Heart left ventricle (tissue), 16 donors: Measurements from ENCODE around the gene TSR2. TPM values are rescaled to one million over a fixed set of nuclear protein-coding genes. Genes with fewer than 3 reads are reported as not detected.

Source experiments
- ATAC-seq, 4 donors: fragments of 200-7000 bp; cut with Tn5 transposase; one replicate each; pipeline ENCODE4 v1.9.1; 2020 to 2022; ENCODE audit warnings: moderate library complexity in 4 of 4, mild to moderate bottlenecking in 3 of 4, moderate number of reproducible peaks in 1 of 4
- DNase-seq, 5 donors: peaks; one replicate each; pipeline ENCODE4 v3.0.0-alpha.2; 2020
- H3K27ac ChIP-seq, 12 donors: fragments of 200-600 bp; sonication (generic) in 4 of 12; one replicate each; pipeline versions ENCODE4 v1.5.0 to v1.8.0; 2016 to 2022; ENCODE audit warnings: mild to moderate bottlenecking in 2 of 12
- H3K27me3 ChIP-seq, 9 donors: fragments of 200-600 bp; sonication (generic) in 2 of 9; one replicate each; pipeline versions ENCODE4 v1.5.1 to v1.8.0; 2016 to 2022; ENCODE audit warnings: mild to moderate bottlenecking in 3 of 9
- H3K36me3 ChIP-seq, 9 donors: fragments of 200-600 bp; sonication (generic) in 2 of 9; one replicate each; pipeline versions ENCODE4 v1.5.0 to v1.8.0; 2018 to 2022; ENCODE audit warnings: mild to moderate bottlenecking in 2 of 9
- H3K4me1 ChIP-seq, 12 donors: fragments of 200-600 bp; sonication (generic) in 4 of 12; one replicate each; pipeline versions ENCODE4 v1.5.0 to v1.8.0; 2016 to 2022; ENCODE audit warnings: mild to moderate bottlenecking in 3 of 12
- H3K4me3 ChIP-seq, 12 donors: fragments of 200-600 bp; sonication (generic) in 4 of 12; one replicate each; pipeline versions ENCODE4 v1.5.0 to v1.8.0; 2017 to 2022; ENCODE audit warnings: mild to moderate bottlenecking in 9 of 12, moderate library complexity in 4 of 12
- H3K9me3 ChIP-seq, 12 donors: fragments of 200-600 bp; sonication (generic) in 4 of 12; one replicate each; pipeline versions ENCODE4 v1.5.0 to v1.8.0; 2016 to 2022; ENCODE audit warnings: mild to moderate bottlenecking in 1 of 12
- CTCF ChIP-seq, 12 donors: fragments of 200-600 bp; sonication (generic) in 4 of 12; IDR thresholded peaks; one replicate each; pipeline versions ENCODE4 v1.5.0 to v1.8.0; 2018 to 2022; ENCODE audit warnings: antibody characterized with exemption in 12 of 12, mild to moderate bottlenecking in 5 of 12
- POLR2A ChIP-seq, 2 donors: fragments of 450-650 bp; IDR thresholded peaks; one replicate each; pipeline ENCODE4 v1.6.1; 2017; ENCODE audit warnings: antibody characterized with exemption in 2 of 2, mild to moderate bottlenecking in 2 of 2, moderate library complexity in 2 of 2
- WGBS, 4 donors: extraction: QIAGEN DNeasy Blood & Tissue Kit in 2 of 4; methylation state at CpG; one replicate each; pipeline versions ENCODE4 v1.1.5 to v1.1.7; 2013 to 2018; 5-methylcytosine and 5-hydroxymethylcytosine counted together
- intact Hi-C, 10 donors: fragments of 100-400 bp; cut with DNase I; formaldehyde crosslinking; loops; one replicate each; pipeline versions ENCODE4 v1.11.1 to v1.14.2; 2022
- polyA plus RNA-seq, 2 donors: library from polyadenylated mRNA; stranded (reverse); fragments of 200-250 nt; gene quantifications; one replicate each; pipeline ENCODE4 v1.2.3, GENCODE V29; 2013
- total RNA-seq, 9 donors: library from RNA; depleted of rRNA in 2 of 9; stranded (reverse); fragments of >200 nt in 2 of 9; fragmentation: NEBNext Ultra II Directional in 3 of 9; extraction: Animal tissue kit (Norgen Biotek cat#: 25700) in 3 of 9; gene quantifications; one replicate each; pipeline versions ENCODE4 v1.1.0 to v1.2.4, GENCODE V29; 2016 to 2023
- donor health status: ischemic (EF 13 %, LVEDD 7.1; RV severe dilation, severe dysfunction).
- donor health status: healthy with polysubstance abuse.
- donor health status: DM: no; HTN: yes; CAD: no.
- donor health status: DM: no; HTN: no; CAD: no.
- donor health status: ischemic (EF 25% LVEDD 6.9; RV normal size, moderate dysfunction).
- donor health status: ischemic (EF 25% LVEDD 5.7; RV mildly dilated, moderate dysfunction).
- donor health status: healthy.
- donor health status: DM: yes; HTN: yes; CAD: no.
- donor health status: ischemic (EF 35%, LVEDD 5.7; RV mildly dilated, moderate dysfunction).
- donor health status: nonischemic (EF 11% LVEDD 7.7; RV severe dilation, severe dysfunction).
- donor health status: DM: yes; HTN: yes; CAD: no.
- donor health status: PGD.
- donor health status: ischemic (EF 29% LVEDD 5.4; RV normal size, mild dysfunction).
- donor health status: nonischemic (EF 23%, LVEDD 6.1; RV moderate dilation, normal function).

TSR2 gene
- total and polyA plus RNA-seq, 11 donors, result 17.7 to 54.3 (median 35.9) TPM

- 71 to 82% (median 79%) methylated on average over 9 to 17 of the region's 17 CpGs for WGBS, 4 donors
- H3K27ac ChIP-seq, result no peak overlapping the region
- H3K4me3 ChIP-seq, result no peak overlapping the region
- peaks cover 0 to 8% (median 0%) of the 10 kb centered on the region in 9 donors for H3K27me3 ChIP-seq
- peaks cover 0 to 12% (median 8%) of the 10 kb centered on the region in 12 donors for H3K4me1 ChIP-seq
- TF ChIP-seq CTCF (IDR thresholded peaks at IDR 0.05), result no peak
- TF ChIP-seq POLR2A (IDR thresholded peaks at IDR 0.05), result no peak
- DNase-seq (no peak), ATAC-seq (no peak)
- intact Hi-C loops, result loop anchor here in 2 of 10 donors (10.0 kb wide), 1 partner anchor 89 kb away; the partner anchor contains the start of gene GNL3L (in 2 of the 2)
- H3K9me3 ChIP-seq, result no peaks in the 10 kb centered on the region
- peaks cover 0 to 43% (median 21%) of the 10 kb centered on the region in 9 donors for H3K36me3 ChIP-seq
These were observed 5.9 kb downstream of the TSR2 start for GRCh38 chrX:54446084-54446483.

- peaks cover 0 to 8% (median 0%) of the 10 kb centered on the region in 9 donors for H3K27me3 ChIP-seq
- no peak for TF ChIP-seq POLR2A (IDR thresholded peaks at IDR 0.05)
- no peak for TF ChIP-seq CTCF (IDR thresholded peaks at IDR 0.05)
- H3K4me3 ChIP-seq, result no peak overlapping the region
- no peak for DNase-seq
- peaks cover 0 to 43% (median 21%) of the 10 kb centered on the region in 9 donors for H3K36me3 ChIP-seq
- H3K4me1 ChIP-seq, result no peaks in the 10 kb centered on the region
- intact Hi-C loops, result loop anchor here in 2 of 10 donors (10.0 kb wide), 1 partner anchor 87 kb away; the partner anchor contains the start of gene GNL3L (in 2 of the 2)
- no peak overlapping the region for H3K27ac ChIP-seq
- 71 to 82% (median 75%) methylated on average over 5 of the region's 5 CpGs for WGBS, 4 donors
- no peaks in the 10 kb centered on the region for H3K9me3 ChIP-seq
- no peak for ATAC-seq
These were observed 7.3 kb downstream of the TSR2 start for GRCh38 chrX:54447461-54447860.

GRCh38 chrX:54449929-54450328, 9.7 kb downstream of the TSR2 start:
- H3K9me3 ChIP-seq, result no peaks in the 10 kb centered on the region
- no peak for DNase-seq
- intact Hi-C loops, result loop anchor here in 2 of 10 donors (10.0 kb wide), 1 partner anchor 85 kb away; the partner anchor contains the start of gene GNL3L (in 2 of the 2)
- ATAC-seq, result no peak
- H3K36me3 ChIP-seq, result peaks cover 0 to 45% (median 10%) of the 10 kb centered on the region in 9 donors
- no peak for TF ChIP-seq POLR2A (IDR thresholded peaks at IDR 0.05)
- no peak overlapping the region for H3K27ac ChIP-seq
- no peak overlapping the region for H3K4me3 ChIP-seq
- H3K27me3 ChIP-seq, result peaks cover 0 to 8% (median 0%) of the 10 kb centered on the region in 9 donors
- H3K4me1 ChIP-seq, result no peaks in the 10 kb centered on the region

GRCh38 chrX:54452920-54453319, 12.7 kb downstream of the TSR2 start:
- Histone ChIP-seq H3K4me1 (no peaks in the 10 kb centered on the region), H3K36me3 (peaks cover 0 to 53% (median 16%) of the 10 kb centered on the region in 9 donors), H3K4me3 (no peak overlapping the region), H3K9me3 (no peaks in the 10 kb centered on the region), H3K27ac (no peak overlapping the region), H3K27me3 (peaks cover 0 to 8% (median 0%) of the 10 kb centered on the region in 9 donors)
- 35 to 49% (median 44%) methylated on average over 2 of the region's 2 CpGs for WGBS, 4 donors
- ATAC-seq (no peak), DNase-seq (no peak)
- TF ChIP-seq CTCF (IDR thresholded peaks at IDR 0.05) (no peak), POLR2A (IDR thresholded peaks at IDR 0.05) (no peak)
- intact Hi-C loops, result no loop called here
